Regular cardiac myocyte (primary cell): ENCODE data around the gene CMTM1. TPM values are rescaled to one million over a fixed set of nuclear protein-coding genes. Genes with fewer than 3 reads are reported as not detected.

ENCODE experiments used
- total RNA-seq: library from RNA; depleted of rRNA; stranded (reverse); fragments of >200 nt; gene quantifications from 2 replicates; pipeline ENCODE4 v1.2.3, GENCODE V29; 2014

Gene CMTM1, protein sequence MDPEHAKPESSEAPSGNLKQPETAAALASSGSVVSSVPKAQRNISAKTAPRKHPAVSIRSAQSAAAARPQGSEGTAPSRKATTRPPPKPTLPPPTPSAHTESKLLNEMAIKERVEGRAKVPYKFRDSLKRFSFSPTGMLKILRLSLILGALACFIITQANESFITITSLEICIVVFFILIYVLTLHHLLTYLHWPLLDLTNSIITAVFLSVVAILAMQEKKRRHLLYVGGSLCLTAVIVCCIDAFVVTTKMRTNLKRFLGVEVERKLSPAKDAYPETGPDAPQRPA
- 2.1 and 2.5 TPM in 2 replicates for total RNA-seq

DNA sequence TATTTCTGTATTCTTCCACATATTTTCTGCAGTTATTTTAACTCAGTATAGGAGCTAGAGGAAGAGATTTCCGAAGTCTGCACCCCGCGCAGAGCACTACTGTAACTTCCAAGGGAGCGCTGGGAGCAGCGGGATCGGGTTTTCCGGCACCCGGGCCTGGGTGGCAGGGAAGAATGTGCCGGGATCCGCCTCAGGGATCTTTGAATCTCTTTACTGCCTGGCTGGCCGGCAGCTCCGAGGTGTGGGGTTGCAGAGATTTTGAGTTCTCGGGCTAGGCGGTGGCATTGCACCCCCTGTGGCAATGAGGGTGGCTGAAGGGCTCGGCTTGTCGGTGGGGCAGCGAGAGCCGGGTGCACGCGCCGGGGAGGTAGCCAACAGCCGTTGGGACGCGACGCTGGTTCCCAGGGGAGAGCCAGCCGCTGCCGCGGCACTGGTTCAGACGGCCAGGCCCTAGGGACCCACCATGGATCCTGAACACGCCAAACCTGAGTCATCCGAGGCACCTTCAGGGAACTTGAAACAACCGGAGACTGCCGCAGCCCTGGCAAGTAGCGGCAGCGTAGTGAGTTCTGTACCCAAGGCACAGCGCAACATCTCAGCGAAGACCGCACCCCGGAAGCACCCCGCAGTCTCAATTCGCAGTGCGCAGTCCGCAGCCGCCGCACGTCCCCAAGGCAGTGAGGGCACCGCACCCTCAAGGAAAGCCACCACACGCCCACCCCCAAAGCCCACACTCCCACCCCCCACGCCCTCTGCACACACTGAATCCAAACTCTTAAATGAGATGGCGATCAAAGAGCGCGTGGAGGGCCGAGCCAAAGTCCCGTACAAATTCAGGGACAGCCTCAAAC lies at the start of gene CMTM1:
CMTM1 (plus strand) TSS at position 389 of the 851 bp plus-strand sequence; CDS start at position 464, 75 bp downstream.

DNA sequence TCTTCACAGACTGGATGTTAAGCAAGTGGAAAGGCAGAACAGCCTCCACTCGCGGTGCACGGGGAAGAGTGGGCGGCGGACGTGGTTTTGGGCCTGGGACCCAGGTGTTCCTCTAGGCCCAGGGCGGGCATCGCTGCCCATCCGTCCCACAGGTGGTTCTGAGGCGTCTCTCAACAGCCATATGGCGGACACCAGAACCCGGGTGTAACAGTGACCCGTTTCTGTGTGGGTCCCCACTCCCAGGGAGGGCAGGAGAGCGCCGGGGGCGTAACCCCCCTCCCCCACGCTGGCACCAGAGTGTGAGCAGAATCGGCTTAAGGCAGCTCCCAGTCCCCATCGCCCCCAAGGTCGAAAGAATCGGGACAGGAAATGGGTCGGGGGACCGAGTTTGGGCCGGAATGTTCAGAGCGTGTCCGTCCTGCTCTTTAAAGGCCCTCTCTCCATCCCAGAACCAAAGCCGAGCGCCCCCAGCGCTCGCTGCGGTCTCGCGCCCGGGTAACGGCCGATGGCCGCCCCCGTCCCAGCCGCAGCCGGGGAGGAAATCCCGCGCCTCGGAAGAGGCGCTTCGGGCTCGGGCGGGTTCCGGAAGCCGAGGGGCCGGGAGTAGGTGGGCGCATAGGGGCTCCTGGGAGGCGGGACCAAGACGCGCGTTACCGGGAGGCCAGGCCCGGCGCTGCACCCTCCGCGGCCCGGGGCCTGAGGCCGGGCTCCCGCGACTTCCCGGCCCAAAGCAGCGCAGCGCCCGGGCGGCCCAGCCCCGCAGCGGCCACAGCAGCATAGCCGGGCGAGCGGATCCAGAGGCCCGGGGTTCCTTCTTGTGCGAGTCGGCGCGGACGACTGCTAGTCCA lies 16.7 kb upstream of the CMTM1 start, which contains the start of gene TK2:
TK2 (minus strand) TSS at position 839 of the 848 bp plus-strand sequence; CDS start at position 778, 61 bp downstream.

DNA sequence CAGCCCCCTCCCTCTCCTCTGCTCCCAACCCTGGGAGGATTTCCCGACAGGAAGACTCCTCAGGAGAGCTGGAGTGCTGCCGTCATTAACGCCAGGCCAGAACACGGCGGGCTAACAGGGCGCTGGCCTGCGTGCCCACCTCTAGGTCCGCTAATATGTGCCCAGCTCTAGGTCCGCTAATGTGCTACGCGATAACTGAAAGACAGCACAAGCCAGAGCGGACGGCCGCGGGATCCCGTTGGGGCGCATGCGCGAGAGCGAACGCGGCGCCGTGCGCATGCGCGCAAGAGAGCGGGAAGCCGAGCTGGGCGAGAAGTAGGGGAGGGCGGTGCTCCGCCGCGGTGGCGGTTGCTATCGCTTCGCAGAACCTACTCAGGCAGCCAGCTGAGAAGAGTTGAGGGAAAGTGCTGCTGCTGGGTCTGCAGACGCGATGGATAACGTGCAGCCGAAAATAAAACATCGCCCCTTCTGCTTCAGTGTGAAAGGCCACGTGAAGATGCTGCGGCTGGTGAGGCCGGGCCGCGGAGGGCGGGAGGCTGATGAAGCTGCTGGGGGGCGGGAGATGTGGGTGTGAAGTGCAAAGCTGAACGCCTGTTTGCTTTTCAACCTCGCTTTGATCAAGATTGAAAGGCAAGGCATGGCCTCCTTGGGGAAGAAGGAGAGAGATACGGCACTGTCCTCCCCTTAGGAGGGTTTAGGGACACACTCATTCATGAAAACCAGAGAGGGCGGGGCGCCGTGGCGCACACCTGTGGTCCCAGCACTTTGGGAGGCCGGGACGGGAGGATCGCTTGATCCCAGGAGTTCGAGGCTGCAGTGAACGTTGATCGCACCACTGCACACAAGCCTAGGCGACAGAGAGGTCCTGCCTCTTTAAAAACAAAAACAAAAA lies 13.7 kb upstream of the CMTM1 start, which contains the start of gene CKLF:
CKLF (plus strand) TSS at position 291 of the 892 bp plus-strand sequence; CDS start at position 431, 140 bp downstream.

DNA sequence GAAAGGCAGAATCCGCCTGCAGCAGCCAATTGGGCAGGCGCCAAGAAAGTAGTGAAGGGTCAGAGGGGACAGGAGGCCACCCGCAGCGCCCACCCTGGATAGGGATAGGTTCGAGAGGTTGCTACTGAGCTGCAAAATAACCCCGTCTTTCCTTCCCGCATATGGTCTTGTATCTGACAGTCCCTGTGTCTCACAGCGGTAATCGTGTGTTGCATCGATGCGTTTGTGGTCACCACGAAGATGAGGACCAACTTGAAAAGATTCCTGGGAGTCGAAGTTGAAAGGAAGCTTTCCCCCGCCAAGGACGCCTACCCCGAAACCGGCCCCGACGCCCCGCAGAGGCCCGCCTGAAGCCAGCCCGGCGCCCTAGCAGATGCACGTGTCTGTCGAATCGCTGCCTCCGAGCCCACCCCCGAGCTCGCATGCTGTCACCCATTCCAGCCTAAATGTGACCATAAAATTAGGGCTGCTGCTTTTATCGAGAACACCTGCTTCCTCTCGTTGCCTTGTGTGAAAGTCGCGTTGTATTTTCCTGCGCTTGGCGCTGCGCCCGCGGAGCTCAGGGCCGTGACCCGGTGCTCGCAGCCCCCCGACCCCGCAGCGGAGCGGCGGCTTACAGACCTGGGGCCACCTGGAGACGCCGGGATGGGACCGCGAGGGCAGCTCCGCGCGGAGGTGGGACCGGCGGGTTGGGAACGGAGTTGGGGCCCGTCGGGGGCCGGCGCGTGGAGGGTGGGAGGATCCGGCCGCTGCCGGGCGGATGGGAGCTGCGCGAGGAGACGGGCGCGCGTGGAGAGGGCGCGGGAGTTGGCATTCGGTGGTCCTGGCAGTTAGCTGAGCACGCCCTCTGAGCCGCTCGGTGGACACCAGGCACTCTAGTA lies 12.7 kb downstream of the CMTM1 start, which contains the start of gene CMTM2:
CMTM2 (plus strand) TSS at position 813 of the 881 bp plus-strand sequence. CDS start 145 bp downstream, outside the sequence.

DNA sequence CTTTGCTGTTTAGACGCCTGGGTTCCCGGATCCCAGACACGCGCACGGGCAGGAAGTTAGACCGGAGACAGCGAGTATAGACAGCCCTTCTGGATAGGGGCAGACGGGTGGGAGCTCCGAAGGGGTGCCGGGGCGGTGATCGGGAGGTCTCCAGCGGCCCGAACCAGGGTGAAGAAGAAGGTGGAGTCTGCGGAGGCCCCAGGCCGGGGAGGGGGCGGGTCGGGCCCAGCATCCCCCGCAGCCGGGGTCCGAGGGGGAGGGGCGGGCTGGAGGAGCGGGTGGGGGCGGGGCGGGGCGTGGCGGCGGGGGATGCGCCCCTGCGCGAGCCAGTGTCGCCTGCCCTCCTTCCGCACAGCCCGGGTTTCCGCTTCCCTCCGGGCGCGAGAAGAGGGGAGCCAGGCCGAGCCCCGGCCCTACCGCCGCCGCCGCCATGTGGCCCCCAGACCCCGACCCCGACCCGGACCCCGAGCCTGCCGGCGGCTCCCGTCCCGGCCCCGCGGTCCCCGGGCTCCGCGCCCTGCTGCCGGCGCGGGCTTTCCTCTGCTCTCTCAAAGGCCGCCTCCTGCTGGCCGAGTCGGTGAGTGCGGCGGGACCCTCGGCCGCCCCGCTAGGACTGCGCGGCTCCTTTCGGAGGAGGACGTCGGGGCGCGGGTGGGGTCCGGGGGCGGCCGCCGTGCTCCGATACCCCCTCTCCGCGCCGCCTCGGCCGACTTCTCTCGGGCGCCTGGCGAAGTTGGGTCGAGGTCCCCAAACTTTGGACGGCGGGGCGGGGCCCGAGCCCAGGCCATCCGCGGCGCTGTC lies 38.3 kb downstream of the CMTM1 start, which contains the start of gene CMTM3:
CMTM3 (plus strand) TSS at position 329 of the 801 bp plus-strand sequence; CDS start at position 431, 102 bp downstream.

Other genes with a start within 250 kb of the CMTM1 start
- 4.2 and 23.2 TPM in 2 replicates for gene CDH5, start 199.7 kb upstream of the CMTM1 start, total RNA-seq
- 0.19 and 0.28 TPM in 2 replicates for gene BEAN1, start 139.1 kb upstream of the CMTM1 start, total RNA-seq
- gene TK2, start 16.3 kb upstream of the CMTM1 start, total RNA-seq = 42.2 and 62.9 TPM in 2 replicates
- 66.0 and 115 TPM in 2 replicates for gene CKLF, start 13.9 kb upstream of the CMTM1 start, total RNA-seq
- gene CMTM2, start 13.0 kb downstream of the CMTM1 start, total RNA-seq = not detected in 2 replicates
- gene CMTM3, start 38.3 kb downstream of the CMTM1 start, total RNA-seq = 7.6 and 17.4 TPM in 2 replicates
- gene CMTM4, start 130.3 kb downstream of the CMTM1 start, total RNA-seq = 12.7 and 27.1 TPM in 2 replicates
- 149 and 151 TPM in 2 replicates for gene DYNC1LI2, start 185.2 kb downstream of the CMTM1 start, total RNA-seq
- 0.19 and 0.56 TPM in 2 replicates for gene TERB1, start 235.1 kb downstream of the CMTM1 start, total RNA-seq